Spleen (tissue), 11 donors: ENCODE results near the gene CHST5. TPM values are rescaled to one million over a fixed set of nuclear protein-coding genes. Genes with fewer than 3 reads are reported as not detected.
A peak's percentile ranks its signal among the peaks of the same experiment; 100 is the strongest.

ENCODE experiments used
- DNase-seq: peaks from one replicate; pipeline ENCODE4 v3.0.0-alpha.2; 2020
- H3K27ac ChIP-seq, 8 donors: fragments of 200-600 bp; sonication (generic) in 7 of 8; 1 replicate in 4 of 8; 2 replicates in 4 of 8; pipeline versions ENCODE4 v1.5.0 to v1.8.0; 2016 to 2021; ENCODE audit warnings: inconsistent platforms in 4 of 8, mild to moderate bottlenecking in 4 of 8, moderate library complexity in 1 of 8
- H3K27me3 ChIP-seq, 7 donors: fragments of 200-600 bp; sonication (generic) in 6 of 7; replicated peaks in 1 of 7; 1 replicate in 4 of 7; 2 replicates in 3 of 7; pipeline versions ENCODE4 v1.5.0 to v1.8.0; 2016 to 2021; ENCODE audit warnings: inconsistent platforms in 3 of 7, mild to moderate bottlenecking in 1 of 7
- H3K36me3 ChIP-seq, 6 donors: fragments of 200-600 bp; sonication (generic) in 5 of 6; 1 replicate in 4 of 6; 2 replicates in 2 of 6; pipeline versions ENCODE4 v1.5.0 to v1.8.0; 2016 to 2021; ENCODE audit warnings: inconsistent platforms in 2 of 6
- H3K4me1 ChIP-seq, 6 donors: fragments of 200-600 bp; sonication (generic) in 5 of 6; 1 replicate in 3 of 6; 2 replicates in 3 of 6; pipeline versions ENCODE4 v1.5.0 to v1.8.0; 2016 to 2021; ENCODE audit warnings: inconsistent platforms in 3 of 6
- H3K4me3 ChIP-seq, 8 donors: fragments of 200-600 bp; sonication (generic) in 7 of 8; 1 replicate in 4 of 8; 2 replicates in 4 of 8; pipeline versions ENCODE4 v1.5.0 to v1.8.0; 2016 to 2021; ENCODE audit warnings: inconsistent platforms in 4 of 8, mild to moderate bottlenecking in 4 of 8, moderate library complexity in 2 of 8
- H3K9me3 ChIP-seq, 8 donors: fragments of 200-600 bp; sonication (generic) in 7 of 8; 1 replicate in 4 of 8; 2 replicates in 4 of 8; pipeline versions ENCODE4 v1.5.0 to v1.8.0; 2016 to 2021; ENCODE audit warnings: inconsistent platforms in 4 of 8
- CTCF ChIP-seq, 11 experiments: fragments of 200-600 bp in 7 of 11; fragments of 450-650 bp in 4 of 11; sonication (generic) in 4 of 11; IDR thresholded peaks in 8 of 11; conservative IDR thresholded peaks in 3 of 11; 1 replicate in 7 of 11; 2 replicates in 4 of 11; pipeline versions ENCODE4 v1.4.0 to v1.8.0; 2016 to 2021; ENCODE audit warnings: antibody characterized with exemption in 11 of 11, inconsistent platforms in 4 of 11, mild to moderate bottlenecking in 1 of 11
- POLR2A ChIP-seq, 3 donors: fragments of 450-650 bp; IDR thresholded peaks; one replicate each; pipeline ENCODE4 v1.5.1; 2017; ENCODE audit warnings: antibody characterized with exemption in 3 of 3, mild to moderate bottlenecking in 1 of 3
- POLR2AphosphoS5 ChIP-seq, 3 donors: sonication (generic); formaldehyde crosslinking; IDR thresholded peaks; one replicate each; pipeline ENCODE4 v1.5.1; 2017; ENCODE audit warnings: antibody characterized with exemption in 3 of 3
- WGBS, 5 donors: extraction: QIAGEN DNeasy Blood & Tissue Kit in 3 of 5; methylation state at CpG; one replicate each; pipeline versions ENCODE4 v1.1.5 to v1.1.7; 2013 to 2018; 5-methylcytosine and 5-hydroxymethylcytosine counted together
- intact Hi-C: fragments of 100-400 bp; cut with DNase I; formaldehyde crosslinking; loops from one replicate; pipeline ENCODE4 v1.15.0; 2023; ENCODE audit warnings: low total_unique reads
- polyA plus RNA-seq, 3 donors: library from polyadenylated mRNA; stranded (reverse); fragments of 200-250 nt; gene quantifications; one replicate each; pipeline ENCODE4 v1.2.1, GENCODE V29; 2013
- total RNA-seq, 7 donors: library from RNA; depleted of rRNA in 3 of 7; stranded (reverse); fragments of >200 nt in 3 of 7; fragmentation: NEBNext Ultra II Directional in 4 of 7; extraction: Animal tissue kit (Norgen Biotek cat#: 25700) in 4 of 7; gene quantifications; one replicate each; pipeline versions ENCODE4 v1.1.0 to v1.2.1, GENCODE V29; 2016 to 2021
- donor health status: healthy with polysubstance abuse.
- donor health status: DM: no; HTN: no; CAD: no; lungs with moderate emphysema.
- donor health status: DM: no; HTN: no; CAD: no.
- donor health status: Bipolar disorder and iron deficiency.
- donor health status: healthy.
- donor health status: DM: no; HTN: no; CAD: no.
- donor health status: DM: yes; HTN: yes; CAD: no.

CHST5 gene
- total and polyA plus RNA-seq, 10 donors, result 0.03 to 0.20 (median 0.07) TPM; not detected in 5

GRCh38 chr16:75566040-75566757 lies 30.3 kb upstream of the CHST5 start, which contains the start of gene GABARAPL2:
Gene GABARAPL2, plus strand, starts transcription at chr16:75566379. Its CDS starts 108 bp downstream, at chr16:75566487.
- Histone ChIP-seq H3K27me3 (no peaks in the 10 kb centered on the region), H3K36me3 (peaks cover 0 to 38% (median 31%) of the 10 kb centered on the region in 6 donors), H3K27ac (peak within 1 kb of the TSS; percentile 83 to 96 (median 88)), H3K9me3 (no peaks in the 10 kb centered on the region), H3K4me3 (peak within 1 kb of the TSS; percentile 70 to 98 (median 94)), H3K4me1 (peaks cover 38 to 63% (median 54%) of the 10 kb centered on the region in 6 donors)
- peak; percentile 56 to 60 (median 60) for TF ChIP-seq POLR2A (IDR thresholded peaks at IDR 0.05)
- peak in 1 of 11 experiments; percentile 36 for TF ChIP-seq CTCF (IDR thresholded peaks at IDR 0.05 in 8 of 11, conservative IDR thresholded peaks at IDR 0.05 in 3 of 11)
- peak; percentile 96 to 98 (median 97) for TF ChIP-seq POLR2AphosphoS5 (IDR thresholded peaks at IDR 0.05)
- peak; percentile 97 for DNase-seq
- intact Hi-C loops, result loop anchor here (5.0 kb wide), 1 partner anchor 56 kb away; the partner anchor contains the start of gene ADAT1
- WGBS, 5 donors, result 0 to 1% (median 0%) methylated on average over 10 to 69 of the region's 69 CpGs

GRCh38 chr16:75565640-75566039 lies 29.7 kb upstream of the CHST5 start:
- H3K27me3 ChIP-seq, result peaks cover 0 to 2% (median 0%) of the 10 kb centered on the region in 7 donors
- WGBS, 5 donors, result 20 to 28% (median 23%) methylated on average over 15 of the region's 15 CpGs
- intact Hi-C loops, result loop anchor here (5.0 kb wide), 1 partner anchor 57 kb away; the partner anchor contains the start of gene ADAT1

GRCh38 chr16:75559564-75560372 lies 23.9 kb upstream of the CHST5 start:
- Histone ChIP-seq H3K4me3 (no peak overlapping the region), H3K9me3 (no peaks in the 10 kb centered on the region), H3K27ac (peak overlapping the region in 4 of 8 donors; percentile 13 to 44 (median 28)), H3K27me3 (peaks cover 0 to 5% (median 0%) of the 10 kb centered on the region in 7 donors), H3K4me1 (peaks cover 6 to 26% (median 17%) of the 10 kb centered on the region in 6 donors), H3K36me3 (no peaks in the 10 kb centered on the region)
- intact Hi-C loops, result loop anchor here (10.0 kb wide), 1 partner anchor 95 kb away; the partner anchor contains the start of gene TMEM170A
- 55 to 81% (median 72%) methylated on average over 10 of the region's 10 CpGs for whole genome bisulfite sequencing, 5 donors
- no peak for DNase-seq
- TF ChIP-seq POLR2A (IDR thresholded peaks at IDR 0.05), result no peak
- no peak for TF ChIP-seq CTCF (IDR thresholded peaks at IDR 0.05 in 8 of 11, conservative IDR thresholded peaks at IDR 0.05 in 3 of 11)
- no peak for TF ChIP-seq POLR2AphosphoS5 (IDR thresholded peaks at IDR 0.05)

More at GRCh38 chr16:75565640-75566039, 29.7 kb upstream of the CHST5 start:
- no peaks in the 10 kb centered on the region for H3K9me3 ChIP-seq
- TF ChIP-seq POLR2A (IDR thresholded peaks at IDR 0.05) (no peak), CTCF (IDR thresholded peaks at IDR 0.05 in 8 of 11, conservative IDR thresholded peaks at IDR 0.05 in 3 of 11) (no peak), POLR2AphosphoS5 (IDR thresholded peaks at IDR 0.05) (no peak)
- H3K27ac ChIP-seq, result peak overlapping the region; percentile 83 to 96 (median 88)
- H3K36me3 ChIP-seq, result peaks cover 0 to 33% (median 26%) of the 10 kb centered on the region in 6 donors
- peaks cover 36 to 57% (median 49%) of the 10 kb centered on the region in 6 donors for H3K4me1 ChIP-seq
- no peak for DNase-seq
- H3K4me3 ChIP-seq, result peak overlapping the region; percentile 70 to 98 (median 94)
